ENCODE data around the gene NFKBIB. TPM values are rescaled to one million over a fixed set of nuclear protein-coding genes. Genes with fewer than 3 reads are reported as not detected.
A peak's percentile ranks its signal among the peaks of the same experiment; 100 is the strongest.
"Not testable (repeated sequence)": the region's sequence is repeated elsewhere in the genome, so short reads cannot be mapped to it uniquely, and the experiment has no call there.

Gene NFKBIB
- total RNA-seq, 1 donor from 2014 or later = 10.9 TPM

DNA sequence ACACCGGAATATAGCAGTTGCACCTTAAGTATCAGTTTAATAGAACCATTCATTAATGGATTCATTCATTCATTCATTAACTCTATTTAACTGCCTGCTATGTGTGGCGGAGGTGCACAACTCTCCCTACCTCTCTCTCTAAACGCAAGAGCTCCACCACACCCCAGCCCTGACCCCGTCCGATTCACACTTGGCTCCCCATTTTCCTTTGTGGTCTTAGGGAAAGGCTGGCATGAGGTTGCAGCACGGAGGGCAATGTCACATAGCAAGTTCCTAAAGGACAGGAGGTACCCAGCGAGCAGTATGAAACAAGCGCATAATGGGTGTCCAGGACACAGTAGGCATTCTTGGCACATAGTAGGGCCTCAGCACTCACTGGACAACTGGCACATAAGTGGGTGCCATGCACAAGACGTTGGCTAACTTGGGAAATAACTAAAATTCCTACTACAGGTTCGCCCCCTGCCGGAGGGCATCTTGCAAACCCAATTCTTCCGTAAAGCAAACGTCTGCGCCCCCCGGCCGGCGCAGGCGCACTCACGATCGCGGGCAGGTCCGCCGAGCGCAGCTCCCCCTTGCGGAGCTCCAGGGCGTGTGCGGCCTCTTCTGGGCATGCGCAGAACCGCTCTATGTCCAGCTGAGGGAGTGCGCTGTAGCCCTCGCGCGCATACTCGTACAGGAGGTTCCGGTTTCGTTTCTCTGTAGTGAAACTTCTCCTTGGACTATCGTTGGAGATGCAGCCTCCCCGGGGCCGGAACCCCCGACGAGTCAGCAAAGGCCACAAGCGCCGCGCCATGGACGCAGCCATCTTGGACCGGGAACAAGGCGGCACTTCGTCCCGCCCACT lies 30.4 kb downstream of the NFKBIB start, which contains the start of gene SARS2:
SARS2 (minus strand) TSS at position 835 of the 847 bp plus-strand sequence; CDS start at position 808, 27 bp downstream.
- DNase-seq = peak; percentile 96

DNA sequence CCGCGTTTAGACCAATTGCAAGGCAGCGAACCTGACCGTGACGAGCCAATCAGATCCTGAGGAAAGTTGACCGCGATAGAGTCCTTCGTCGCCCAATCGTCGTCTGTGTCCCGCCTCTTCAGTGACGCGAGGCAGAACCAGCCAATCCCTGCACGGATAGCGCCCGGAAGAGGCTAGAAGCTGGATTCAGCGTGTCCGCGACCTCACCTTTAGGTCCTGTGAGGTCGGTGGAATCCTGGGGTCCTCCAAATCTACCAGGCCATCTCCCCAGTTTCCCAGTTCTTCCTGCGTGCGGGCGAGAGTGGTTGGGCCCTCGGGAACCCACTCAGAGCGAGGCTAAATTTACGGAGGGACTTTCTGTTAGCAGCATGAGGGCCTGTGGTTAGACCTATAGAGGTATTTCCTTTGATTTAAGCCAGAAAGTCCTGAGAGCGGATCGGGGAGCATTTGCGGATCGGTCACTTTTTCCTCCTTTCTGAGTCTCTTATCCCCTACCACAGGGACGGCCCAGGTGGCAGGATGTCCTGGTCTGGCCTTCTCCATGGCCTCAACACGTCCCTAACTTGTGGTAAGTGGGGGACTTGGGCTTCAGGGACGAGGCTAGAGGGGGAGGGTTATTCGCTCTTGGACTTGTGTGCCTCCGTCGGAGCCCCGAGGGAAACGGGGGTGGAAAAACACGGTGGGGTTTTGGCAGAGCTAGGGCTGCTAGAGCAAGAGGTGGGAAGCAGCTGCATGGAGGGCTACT lies 31.2 kb downstream of the NFKBIB start, which contains the start of gene MRPS12:
MRPS12 (plus strand) TSS at position 169 of the 745 bp plus-strand sequence; CDS start at position 520, 351 bp downstream.
- peak; percentile 100 for DNase-seq

DNA sequence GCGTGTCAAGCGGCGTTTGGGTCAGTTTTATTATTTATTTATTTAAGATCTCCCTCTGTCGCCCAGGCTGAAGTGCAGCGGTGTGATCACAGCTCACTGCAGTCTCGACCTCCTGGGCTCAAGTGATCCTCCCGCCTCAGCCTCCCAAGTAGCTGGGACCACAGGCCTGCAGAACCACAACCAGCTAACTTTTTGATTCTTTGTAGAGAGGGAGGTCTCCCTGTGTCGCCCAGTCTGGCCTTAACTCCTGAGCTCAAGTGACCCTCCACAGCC lies 31.7 kb downstream of the NFKBIB start:
- DNase-seq = no peak

DNA sequence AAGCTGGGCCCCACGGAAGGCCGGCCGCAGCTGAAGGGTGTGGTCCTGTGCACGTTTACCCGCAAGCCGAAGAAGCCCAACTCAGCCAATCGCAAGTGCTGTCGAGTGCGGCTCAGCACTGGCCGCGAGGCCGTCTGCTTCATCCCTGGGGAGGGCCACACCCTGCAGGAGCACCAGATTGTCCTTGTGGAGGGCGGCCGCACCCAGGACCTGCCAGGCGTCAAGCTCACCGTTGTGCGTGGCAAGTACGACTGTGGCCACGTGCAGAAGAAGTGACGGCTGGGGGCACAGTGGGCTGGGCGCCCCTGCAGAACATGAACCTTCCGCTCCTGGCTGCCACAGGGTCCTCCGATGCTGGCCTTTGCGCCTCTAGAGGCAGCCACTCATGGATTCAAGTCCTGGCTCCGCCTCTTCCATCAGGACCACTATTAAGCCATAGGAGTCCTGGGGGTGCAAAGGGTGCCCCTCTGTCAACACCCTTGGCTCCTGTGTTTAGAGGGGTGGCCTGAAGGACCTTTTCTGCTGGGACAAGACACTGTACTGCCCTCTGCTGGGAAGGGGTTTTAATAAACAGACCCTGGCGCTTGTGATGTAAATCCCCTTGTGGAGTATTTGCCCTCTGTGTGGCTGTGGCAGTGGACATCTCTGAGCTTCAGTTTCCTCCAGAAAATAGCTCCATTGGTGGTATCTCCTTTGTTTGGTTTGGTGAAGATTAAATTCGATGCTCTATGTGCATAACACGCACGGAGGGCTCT lies 32.8 kb downstream of the NFKBIB start:
- DNase-seq = peak; percentile 80

DNA sequence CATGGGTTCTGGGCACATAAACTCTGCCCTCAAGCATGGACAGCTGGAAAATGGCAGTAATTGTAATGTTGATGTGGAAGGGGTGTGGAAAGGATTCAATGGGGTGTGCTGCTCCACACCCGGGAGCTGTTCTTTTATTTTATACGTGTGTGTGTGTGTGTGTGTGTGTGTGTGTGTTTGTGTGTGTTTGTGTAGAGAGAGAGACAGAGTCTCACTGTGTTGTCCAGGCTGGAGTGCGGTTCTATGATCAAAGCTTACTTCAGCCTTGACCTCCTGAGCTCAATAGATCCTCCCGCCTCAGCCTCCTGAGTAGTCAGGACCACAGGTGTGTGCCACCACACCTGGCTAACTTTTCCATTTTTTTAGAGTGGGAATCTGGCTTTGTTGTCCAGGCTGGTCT lies 33.8 kb downstream of the NFKBIB start:
- no peak for DNase-seq

DNA sequence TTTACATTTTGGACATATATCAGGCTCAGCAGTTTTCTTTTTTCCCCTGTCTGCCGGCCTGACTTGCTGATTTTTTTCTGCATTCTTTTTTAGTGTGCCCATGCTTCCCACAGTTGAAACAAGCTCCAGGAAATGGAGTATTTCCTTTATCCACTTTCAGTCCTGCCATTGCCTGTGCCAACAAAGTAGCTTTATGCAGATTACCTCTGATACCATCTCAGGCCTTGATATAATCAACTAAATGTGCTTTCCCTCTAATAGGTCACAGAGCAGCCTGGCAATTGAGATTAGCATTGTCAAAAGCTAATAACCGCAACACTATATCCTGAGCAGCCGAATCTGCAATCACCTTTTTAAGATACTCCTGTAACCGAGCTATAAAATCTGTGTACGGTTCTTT lies 40.2 kb downstream of the NFKBIB start:
- no peak for DNase-seq

DNA sequence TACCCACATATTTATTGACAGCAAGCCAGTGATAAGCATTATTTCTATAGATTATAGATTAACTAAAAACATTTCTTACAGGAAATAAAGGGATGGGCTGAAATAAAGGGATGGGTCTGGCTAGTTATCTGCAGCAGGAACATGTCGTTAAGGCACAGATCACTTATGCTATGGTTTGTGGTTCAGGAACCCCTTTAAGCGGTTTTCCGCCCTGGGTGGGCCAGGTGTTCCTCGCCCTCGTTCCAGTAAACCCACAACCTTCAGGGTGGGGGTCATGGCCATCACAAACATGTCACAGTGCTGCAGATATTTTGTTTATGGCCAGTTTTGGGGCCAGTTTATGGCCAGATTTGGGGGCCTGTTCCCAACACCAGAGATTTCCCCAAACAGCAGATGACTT lies 41.7 kb downstream of the NFKBIB start:
- DNase-seq = not testable (repeated sequence)

DNA sequence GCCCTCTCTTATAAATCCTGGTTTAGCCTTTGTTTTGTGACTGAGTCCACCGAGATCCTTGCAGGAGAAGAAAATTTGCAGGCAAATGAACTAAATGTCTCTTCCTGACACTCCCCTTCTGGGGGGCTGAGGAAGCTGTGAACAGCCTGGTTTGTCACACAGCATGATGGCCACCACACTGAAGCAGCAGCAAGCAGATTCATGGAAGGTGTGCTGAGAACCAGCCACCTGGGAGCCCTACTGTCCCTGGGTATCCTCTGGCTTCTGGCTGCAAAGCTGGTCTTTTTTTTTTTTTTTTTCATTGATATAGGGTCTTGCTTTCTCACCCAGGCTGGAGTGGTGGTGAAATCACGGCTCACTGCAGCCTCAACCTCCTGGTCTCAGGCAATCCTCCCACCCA lies 42.2 kb downstream of the NFKBIB start:
- DNase-seq = no peak

DNA sequence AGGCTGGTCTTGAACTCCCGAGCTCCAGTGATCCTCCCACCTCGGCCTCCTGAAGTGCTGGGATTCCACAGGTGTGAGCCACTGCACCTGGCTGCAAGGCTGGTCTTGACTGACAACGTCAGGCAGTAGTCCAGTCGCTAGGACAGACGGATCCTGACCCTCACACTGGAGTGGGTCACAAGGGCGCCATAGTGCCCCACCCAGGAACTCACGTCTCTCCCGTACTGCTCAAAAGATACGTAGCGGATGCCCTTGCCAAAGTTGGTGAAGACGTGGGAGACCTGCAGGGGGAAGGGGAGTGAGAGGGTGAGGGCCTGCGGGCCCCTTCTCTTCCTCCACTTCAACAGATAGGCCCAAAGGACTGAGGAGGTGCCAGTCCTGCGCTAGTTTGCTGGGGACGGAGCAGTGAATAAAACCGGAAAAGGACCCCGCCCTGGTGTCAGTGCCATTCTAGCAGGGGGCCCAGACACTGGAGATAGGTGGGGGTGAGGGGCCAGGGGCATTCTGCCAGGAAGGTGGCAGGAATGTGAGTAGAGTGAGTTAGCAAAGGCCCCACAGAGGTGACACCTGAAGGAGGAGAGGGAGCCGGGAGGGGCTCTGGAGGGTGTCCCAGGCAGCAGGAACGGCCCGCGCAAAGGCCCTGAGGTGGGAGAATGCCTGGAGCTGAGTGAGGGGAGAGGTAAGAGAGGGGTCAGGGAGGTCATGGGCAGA lies 42.9 kb downstream of the NFKBIB start:
- DNase-seq = no peak

DNA sequence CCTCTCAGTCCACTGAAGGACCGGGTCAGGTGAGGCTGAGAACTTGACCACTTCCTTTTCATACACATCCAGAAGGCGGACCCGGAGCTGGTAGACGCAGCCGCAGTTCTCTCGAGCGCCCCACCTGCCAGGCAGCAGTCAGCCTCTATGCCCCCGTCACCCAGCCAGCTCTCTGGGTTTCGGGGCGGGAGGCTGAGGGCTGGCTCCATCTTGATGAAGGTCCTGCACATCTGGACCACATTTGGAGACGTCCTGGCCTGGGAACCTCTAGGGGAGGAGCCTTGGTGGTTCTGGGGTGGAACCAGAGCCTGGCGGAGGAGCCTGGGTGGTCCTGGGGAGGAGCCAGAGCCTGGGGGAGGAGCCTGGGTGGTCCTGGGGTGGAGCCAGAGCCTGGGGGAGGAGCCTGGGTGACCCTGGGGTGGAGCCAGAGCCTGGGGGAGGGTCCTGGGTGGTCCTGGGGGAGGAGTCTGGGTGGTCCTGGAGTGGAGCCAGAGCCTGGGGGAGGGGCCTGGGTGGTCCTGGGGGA lies 45.3 kb downstream of the NFKBIB start:
- no peak for DNase-seq

DNA sequence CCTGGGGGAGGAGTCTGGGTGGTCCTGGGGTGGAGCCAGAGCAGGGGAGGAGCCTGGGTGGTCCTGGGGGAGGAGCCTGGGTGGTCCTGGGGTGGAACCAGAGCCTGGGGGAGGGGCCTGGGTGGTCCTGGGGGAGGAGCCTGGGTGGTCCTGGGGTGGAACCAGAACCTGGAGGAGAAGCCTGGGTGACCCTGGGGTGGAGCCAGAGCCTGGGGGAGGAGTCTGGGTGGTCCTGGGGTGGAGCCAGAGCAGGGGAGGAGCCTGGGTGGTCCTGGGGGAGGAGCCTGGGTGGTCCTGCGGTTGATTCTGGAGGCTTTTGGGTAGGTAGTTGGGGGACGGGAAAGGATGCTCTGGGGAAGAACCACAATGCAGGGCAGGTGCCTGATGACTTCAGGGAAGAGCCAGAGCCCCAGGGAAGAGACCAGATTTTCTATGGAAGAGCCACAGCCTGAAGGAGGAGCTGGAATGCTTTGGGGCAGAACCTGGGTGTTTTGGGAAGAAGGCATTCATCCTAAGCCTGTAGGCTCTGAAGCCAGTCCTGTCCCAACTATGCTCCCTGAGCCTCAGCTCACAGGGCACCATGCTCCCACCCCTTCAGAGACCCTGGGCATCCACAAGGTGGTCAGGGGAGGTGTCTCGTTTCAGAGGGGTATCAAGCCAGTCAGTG lies 45.9 kb downstream of the NFKBIB start:
- DNase-seq = no peak

DNA sequence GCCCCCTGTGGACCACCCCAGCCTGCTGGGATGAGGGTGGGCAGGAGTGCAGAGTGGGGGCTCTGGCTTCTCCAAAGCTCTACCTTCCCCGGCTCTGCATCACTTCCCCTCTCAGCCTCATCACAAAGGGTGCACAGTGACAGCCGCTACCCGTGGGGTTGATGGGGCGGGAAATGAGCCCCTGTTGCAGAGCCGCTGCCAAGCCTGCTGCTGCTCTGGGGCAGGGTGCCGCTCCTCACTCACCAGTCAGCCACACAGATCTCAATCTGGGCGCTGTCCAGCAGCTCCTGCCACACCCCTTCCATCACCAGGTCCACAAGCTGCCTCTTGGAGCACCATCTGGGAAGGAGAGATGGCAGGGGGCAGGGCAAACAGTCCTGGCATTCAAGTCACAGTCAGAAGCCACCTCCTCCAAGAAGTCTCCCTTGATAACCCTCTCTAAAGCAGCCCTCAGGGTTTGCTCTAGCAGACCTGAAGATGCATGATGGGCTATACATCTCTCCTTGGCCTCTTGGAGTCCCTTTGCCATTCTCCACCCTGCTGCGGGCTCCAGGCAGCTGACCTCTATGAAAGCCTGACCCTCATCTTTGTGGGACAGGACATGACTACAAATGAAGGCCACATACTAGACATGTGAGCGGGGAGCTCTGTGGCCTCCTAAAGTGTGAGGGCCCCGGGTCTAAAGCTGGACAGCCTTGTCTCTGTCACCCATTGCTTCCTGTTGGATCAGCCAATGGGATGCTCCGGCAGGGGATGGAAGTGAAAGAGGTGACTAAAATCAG lies 46.7 kb downstream of the NFKBIB start:
- DNase-seq = no peak

DNA sequence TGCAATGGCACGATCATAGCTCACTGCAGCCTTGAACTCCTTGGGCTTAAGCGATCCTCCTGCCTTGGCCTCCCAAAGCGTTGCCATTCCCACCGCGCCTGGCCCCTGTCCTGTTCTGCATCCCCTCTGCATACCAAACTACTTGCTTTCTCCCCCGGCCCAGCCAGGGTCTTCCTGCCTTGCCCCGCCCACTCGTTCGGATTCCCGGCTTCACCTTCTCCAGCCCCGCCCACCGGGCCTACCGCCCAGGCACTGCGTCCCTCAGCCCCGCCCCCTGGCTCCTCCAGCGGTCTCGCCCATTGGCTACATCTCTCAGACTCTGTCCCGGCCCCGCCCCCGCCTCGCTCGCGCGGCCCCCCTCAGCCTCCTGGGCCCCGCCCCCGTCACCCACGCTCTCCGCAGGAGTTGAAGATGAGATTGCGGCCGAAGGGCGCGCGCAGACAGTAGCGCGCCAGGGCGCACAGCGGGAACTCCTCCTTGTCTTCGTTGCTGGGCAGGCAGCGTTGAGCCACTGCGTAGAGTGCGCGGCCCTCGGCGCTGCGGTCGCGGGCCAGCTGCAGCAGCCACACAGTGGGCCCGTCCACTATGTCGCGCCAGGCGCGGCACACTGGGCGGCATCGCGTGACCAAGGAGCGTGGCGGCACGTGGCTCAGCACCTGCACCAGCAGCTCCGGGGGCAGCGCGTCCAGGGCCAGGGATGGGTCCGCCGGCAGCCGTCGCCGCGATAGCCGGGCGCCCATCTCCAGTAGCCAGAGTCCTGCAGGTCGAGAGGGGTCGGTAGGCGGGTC lies 50.0 kb downstream of the NFKBIB start:
- peak; percentile 87 for DNase-seq

DNA sequence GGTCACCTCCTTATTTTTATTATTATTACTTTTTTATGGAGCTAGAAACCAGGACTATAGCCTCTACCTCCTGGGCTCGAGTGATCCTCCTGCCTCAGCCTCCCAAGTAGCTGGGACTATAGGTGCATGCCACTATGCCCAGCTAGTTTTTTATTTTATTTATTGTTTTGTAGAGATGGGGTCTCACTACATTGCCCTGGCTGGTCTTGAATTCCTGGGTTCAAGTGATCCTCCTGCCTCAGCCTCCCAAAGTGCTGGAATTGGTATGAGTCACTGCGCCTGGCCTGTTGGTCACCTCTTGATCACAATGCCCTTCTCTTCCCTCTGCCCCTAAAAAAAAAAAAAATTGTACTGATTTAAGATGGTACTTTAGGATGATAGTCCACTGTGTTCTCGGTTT lies 51.4 kb downstream of the NFKBIB start:
- DNase-seq = no peak

DNA sequence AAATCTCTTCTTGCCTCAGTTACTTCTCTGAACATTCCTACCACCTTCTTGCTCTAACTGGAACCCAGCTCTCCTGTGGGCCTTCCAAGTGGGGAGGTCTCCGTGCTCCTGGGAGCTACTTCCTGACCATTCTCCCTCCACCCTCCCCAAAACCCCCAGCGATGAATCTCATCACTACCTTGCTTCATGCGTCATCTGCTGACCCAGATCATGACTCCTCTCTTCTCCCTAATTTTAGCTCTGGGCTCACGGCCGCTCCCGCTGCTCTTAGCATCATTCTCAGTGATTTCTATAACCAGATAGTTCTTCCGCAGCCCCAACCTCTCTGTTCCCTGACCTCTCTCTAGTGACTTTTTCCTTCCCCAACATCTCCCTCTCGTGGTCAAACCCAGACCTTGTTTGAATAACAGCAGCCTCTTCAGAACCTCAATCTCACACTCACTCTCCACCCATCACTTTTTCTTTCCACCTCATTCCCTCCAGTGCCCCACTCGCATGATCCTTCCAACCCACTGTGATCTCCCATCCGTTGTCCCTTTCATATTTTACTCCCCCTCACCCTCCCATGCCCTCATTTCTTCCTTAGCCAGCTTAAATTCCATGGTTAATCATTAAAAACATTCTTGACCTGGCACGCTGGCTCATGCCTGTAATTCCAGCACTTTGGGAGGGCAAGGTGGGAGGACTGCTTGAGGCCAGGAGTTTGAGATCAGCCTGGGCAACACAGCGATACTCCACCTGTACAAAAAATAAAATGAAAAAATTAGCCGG lies 52.8 kb downstream of the NFKBIB start:
- DNase-seq = peak; percentile 72

DNA sequence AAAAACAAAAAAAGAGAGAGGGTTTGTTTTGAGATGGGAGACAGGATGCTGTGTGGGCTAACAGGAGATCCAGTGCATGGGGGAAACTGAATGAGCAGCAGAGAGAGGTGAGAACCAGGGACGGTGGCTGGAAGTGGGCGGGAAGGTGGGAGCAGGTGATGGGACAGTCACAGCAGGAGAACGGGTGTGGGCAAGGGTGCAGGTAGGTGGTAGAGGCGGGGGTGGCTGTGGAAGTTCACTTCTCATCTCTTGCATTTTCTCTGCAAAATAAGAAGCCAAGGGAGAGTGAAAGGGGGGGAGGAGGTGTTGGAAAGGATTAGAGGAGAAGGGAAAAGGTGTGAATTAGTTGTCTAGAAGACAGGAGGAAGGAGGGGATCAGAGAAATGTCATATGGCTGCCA lies 53.9 kb downstream of the NFKBIB start:
- DNase-seq = no peak

DNA sequence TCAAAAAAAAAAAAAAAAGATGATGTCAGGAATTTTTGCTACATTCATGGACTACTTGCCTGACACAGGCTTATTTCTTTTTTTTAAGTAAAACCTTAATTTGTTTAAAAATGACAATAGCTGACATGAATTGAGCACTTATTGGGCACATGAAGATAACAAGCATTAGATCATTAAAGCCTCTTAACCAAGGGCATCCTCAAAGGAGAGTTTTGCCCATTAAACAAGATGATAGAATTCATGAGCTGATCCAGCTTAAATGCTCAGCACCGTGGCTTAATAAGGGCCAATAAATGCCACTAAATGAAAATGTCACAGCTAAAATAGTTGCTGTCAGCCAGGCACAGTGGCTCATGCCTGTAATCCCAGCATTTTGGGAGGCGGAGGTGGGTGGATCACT lies 56.5 kb downstream of the NFKBIB start:
- DNase-seq = no peak

DNA sequence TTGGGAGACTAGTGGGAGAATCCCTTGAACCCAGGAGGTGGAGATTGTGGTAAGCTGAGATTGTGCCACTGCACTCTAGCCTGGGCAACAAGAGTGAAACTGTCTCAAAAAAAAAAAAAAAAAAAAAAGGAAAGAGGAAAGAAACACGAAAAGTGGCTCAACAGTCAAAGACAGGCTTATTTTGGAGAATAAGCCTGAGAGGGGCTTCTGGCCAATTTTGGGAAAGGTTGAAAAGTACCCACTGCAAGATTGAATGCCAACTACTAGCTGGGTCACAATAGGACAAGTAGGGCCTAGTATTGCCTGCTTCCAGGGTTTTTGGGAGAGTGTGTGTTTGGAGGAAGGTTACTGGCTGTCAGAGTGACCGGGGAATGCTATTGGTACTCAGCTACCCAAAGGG lies 58.5 kb downstream of the NFKBIB start:
- no peak for DNase-seq

Data from dermis blood vessel endothelial cell (primary cell).